GM21786 (cell line): ENCODE data around the gene PRODH2.
A peak's percentile ranks its signal among the peaks of the same experiment; 100 is the strongest.

Experiments used
- ATAC-seq: cut with Tn5 transposase; IDR thresholded peaks from one replicate; pipeline ENCODE4 v1.9.1; 2021; ENCODE audit not compliant: unreplicated experiment

Gene PRODH2

GRCh38 chr19:35759697-35760096, 52.9 kb downstream of the PRODH2 start:
- no peak for ATAC-seq

GRCh38 chr19:35757749-35758608, 54.7 kb downstream of the PRODH2 start, which contains the start of gene PROSER3:
TSS of gene PROSER3 (plus strand) at chr19:35758176. CDS start at chr19:35758216, 40 bp downstream.
- peak; percentile 94 for ATAC-seq

GRCh38 chr19:35757231-35757748, 55.4 kb downstream of the PRODH2 start:
- no peak for ATAC-seq

GRCh38 chr19:35756377-35757230, 56.0 kb downstream of the PRODH2 start, which contains the start of gene HSPB6:
TSS of gene HSPB6 (minus strand) at chr19:35757029. CDS start at chr19:35757008, 21 bp downstream.
- ATAC-seq = no peak

- no peak for ATAC-seq
These were observed 56.9 kb downstream of the PRODH2 start for GRCh38 chr19:35755550-35756376.

GRCh38 chr19:35755131-35755549, 57.5 kb downstream of the PRODH2 start:
- no peak for ATAC-seq

- no peak for ATAC-seq
These were observed 58.1 kb downstream of the PRODH2 start for GRCh38 chr19:35754370-35755130.

GRCh38 chr19:35753634-35754369, 58.8 kb downstream of the PRODH2 start:
- ATAC-seq = no peak

GRCh38 chr19:35752746-35753350, 59.8 kb downstream of the PRODH2 start:
- ATAC-seq = no peak

GRCh38 chr19:35751839-35752745, 60.6 kb downstream of the PRODH2 start:
- ATAC-seq = no peak

GRCh38 chr19:35750167-35750566, 62.5 kb downstream of the PRODH2 start:
- no peak for ATAC-seq
